Measurements from ENCODE around the gene TBCK. TPM values are rescaled to one million over a fixed set of nuclear protein-coding genes. Genes with fewer than 3 reads are reported as not detected.

TBCK gene
- total and polyA plus RNA-seq, 9 of the 15 experiments (the other 6 are each of a cell fraction or from before 2014, with no cell fraction given) = 5.3 to 26.6 (median 16.2) TPM

- no peak for TF ChIP-seq MAFK (IDR thresholded peaks at IDR 0.05; ENCODE audit: low read length)
- TF ChIP-seq, protein P1, sequence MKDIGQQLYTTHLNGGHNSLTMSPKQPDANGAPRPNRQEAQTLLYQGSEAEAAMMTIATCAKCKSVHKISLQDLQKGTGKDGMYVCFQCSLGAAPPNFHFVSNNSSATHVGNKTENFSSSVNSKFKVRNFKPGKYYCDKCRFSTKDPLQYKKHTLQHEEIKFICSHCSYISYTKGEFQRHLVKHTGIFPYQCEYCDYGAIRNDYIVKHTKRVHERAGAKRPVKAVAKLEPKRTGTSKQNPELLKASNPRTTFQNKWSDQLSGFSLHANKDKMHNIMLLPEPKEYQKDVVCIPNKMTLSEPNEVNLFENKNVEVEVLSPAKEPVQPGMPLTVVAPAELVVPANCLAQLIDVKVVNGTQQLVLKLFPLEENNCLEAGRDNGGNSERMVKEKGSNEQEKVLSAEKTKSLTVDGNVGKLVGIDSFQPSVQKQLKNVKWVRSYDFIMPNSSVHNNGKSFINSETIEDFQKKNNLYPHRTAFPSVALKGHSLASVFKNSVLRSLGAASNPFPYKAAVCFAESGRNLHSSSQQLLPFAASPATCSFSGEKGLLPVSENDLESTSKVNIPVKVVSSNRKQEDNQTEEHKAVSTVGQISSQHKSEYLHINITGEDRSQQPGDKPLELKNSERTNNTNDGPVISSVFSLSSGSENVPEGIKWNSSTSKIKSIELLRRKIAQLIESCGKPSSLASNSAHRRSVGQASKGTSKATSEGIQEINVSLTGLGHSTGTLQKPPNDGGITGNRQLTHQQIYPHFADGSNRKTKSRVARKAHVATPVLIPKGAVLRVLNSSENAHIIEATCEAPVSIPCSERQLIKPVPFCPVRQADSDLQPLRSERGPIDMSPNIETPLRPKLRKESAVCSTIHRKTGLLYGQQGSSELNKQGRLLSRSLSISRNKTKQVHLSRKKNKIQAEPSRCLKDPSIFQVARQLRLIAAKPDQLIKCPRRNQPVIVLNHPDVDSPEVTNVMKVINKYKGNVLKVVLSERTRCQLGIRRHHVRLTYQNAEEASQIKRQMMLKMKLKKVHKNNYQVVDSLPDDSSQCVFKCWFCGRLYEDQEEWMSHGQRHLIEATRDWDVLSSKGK (CRISPR knock-in tag; IDR thresholded peaks at IDR 0.05) = no peak
- TF ChIP-seq, protein P2, sequence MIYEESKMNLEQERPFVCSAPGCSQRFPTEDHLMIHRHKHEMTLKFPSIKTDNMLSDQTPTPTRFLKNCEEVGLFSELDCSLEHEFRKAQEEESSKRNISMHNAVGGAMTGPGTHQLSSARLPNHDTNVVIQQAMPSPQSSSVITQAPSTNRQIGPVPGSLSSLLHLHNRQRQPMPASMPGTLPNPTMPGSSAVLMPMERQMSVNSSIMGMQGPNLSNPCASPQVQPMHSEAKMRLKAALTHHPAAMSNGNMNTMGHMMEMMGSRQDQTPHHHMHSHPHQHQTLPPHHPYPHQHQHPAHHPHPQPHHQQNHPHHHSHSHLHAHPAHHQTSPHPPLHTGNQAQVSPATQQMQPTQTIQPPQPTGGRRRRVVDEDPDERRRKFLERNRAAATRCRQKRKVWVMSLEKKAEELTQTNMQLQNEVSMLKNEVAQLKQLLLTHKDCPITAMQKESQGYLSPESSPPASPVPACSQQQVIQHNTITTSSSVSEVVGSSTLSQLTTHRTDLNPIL (CRISPR knock-in tag; IDR thresholded peaks at IDR 0.05) = no peak
- peak in 1 of 2 experiments; percentile 42; a peak in 1 of 4 replicates for TF ChIP-seq NRF1 (conservative IDR thresholded peaks at IDR 0.05 in 1 of 2, IDR thresholded peaks at IDR 0.05 in 1 of 2)
- TF ChIP-seq SIN3B (IDR thresholded peaks at IDR 0.05; ENCODE audit: low read depth) = peak; percentile 93
- no peak for TF ChIP-seq RBM14 (IDR thresholded peaks at IDR 0.05; ENCODE audit: borderline replicate concordance, insufficient read depth, low read depth, low read length)
- peak; percentile 96 for TF ChIP-seq PHF8 (IDR thresholded peaks at IDR 0.05; ENCODE audit: borderline replicate concordance, low read length)
- TF ChIP-seq, protein P3, sequence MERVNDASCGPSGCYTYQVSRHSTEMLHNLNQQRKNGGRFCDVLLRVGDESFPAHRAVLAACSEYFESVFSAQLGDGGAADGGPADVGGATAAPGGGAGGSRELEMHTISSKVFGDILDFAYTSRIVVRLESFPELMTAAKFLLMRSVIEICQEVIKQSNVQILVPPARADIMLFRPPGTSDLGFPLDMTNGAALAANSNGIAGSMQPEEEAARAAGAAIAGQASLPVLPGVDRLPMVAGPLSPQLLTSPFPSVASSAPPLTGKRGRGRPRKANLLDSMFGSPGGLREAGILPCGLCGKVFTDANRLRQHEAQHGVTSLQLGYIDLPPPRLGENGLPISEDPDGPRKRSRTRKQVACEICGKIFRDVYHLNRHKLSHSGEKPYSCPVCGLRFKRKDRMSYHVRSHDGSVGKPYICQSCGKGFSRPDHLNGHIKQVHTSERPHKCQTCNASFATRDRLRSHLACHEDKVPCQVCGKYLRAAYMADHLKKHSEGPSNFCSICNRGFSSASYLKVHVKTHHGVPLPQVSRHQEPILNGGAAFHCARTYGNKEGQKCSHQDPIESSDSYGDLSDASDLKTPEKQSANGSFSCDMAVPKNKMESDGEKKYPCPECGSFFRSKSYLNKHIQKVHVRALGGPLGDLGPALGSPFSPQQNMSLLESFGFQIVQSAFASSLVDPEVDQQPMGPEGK (CRISPR knock-in tag; IDR thresholded peaks at IDR 0.05; ENCODE audit: borderline replicate concordance) = no peak
- TF ChIP-seq PCBP2 (IDR thresholded peaks at IDR 0.05; ENCODE audit: low read depth, low read length, poor library complexity, severe bottlenecking) = no peak
- no peak for TF ChIP-seq RBM25 (IDR thresholded peaks at IDR 0.05; ENCODE audit: low read depth, low read length, severe bottlenecking)
- peak; percentile 32; the same call in 1 of the 2 replicates for TF ChIP-seq BHLHE40 (IDR thresholded peaks at IDR 0.05; ENCODE audit: low read length)
- no peak for TF ChIP-seq ZNF584 (CRISPR knock-in tag; IDR thresholded peaks at IDR 0.05; ENCODE audit: low read depth)
- TF ChIP-seq HLTF (IDR thresholded peaks at IDR 0.05) = no peak
- TF ChIP-seq ZNF41 (CRISPR knock-in tag; conservative IDR thresholded peaks at IDR 0.05) = 0 out of 2 replicates have a peak, but pooled peaks have one; percentile 39
- peak; percentile 99 for TF ChIP-seq C11orf30 (IDR thresholded peaks at IDR 0.05; ENCODE audit: low read depth)
- TF ChIP-seq NR1H2 (CRISPR knock-in tag; IDR thresholded peaks at IDR 0.05) = peak; percentile 65; the same call in 1 of the 2 replicates
- TF ChIP-seq HNRNPK (IDR thresholded peaks at IDR 0.05; ENCODE audit: low read depth, low read length, poor library complexity, severe bottlenecking) = no peak
- TF ChIP-seq ARID2 (IDR thresholded peaks at IDR 0.05) = no peak
- no peak for TF ChIP-seq ZNF512 (tag; IDR thresholded peaks at IDR 0.05)
These were observed at the start of gene TBCK, which contains the start of gene AIMP1 (continued) for GRCh38 chr4:106315968-106316772.

All from K562 (cell line).